HG03280 (cell line): Measurements from ENCODE around the gene F13A1.

Source experiments
- ATAC-seq: cut with Tn5 transposase; IDR thresholded peaks from one replicate; pipeline ENCODE4 v1.9.1; 2021; ENCODE audit warnings: mild to moderate bottlenecking, moderate library complexity; ENCODE audit not compliant: unreplicated experiment

The F13A1 gene

DNA sequence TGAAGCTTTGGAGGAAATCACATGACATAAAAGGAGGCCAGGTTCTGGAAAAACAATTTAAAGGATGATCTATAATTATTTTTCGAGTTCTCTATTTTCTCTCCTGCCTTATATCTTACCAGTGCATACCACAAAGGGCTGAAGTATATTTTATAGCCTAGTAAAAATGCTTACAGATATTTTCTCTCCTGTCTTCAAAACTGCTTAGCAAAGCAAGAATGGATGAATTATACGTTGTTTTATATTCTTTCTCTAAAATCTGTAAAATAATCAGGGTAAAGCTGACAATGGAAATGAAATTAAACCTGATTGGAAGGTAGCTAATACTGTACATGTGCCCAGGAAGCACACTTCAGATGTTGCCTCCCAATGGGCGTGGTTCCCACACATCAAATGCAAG lies 123.7 kb downstream of the F13A1 start:
- no peak for ATAC-seq

DNA sequence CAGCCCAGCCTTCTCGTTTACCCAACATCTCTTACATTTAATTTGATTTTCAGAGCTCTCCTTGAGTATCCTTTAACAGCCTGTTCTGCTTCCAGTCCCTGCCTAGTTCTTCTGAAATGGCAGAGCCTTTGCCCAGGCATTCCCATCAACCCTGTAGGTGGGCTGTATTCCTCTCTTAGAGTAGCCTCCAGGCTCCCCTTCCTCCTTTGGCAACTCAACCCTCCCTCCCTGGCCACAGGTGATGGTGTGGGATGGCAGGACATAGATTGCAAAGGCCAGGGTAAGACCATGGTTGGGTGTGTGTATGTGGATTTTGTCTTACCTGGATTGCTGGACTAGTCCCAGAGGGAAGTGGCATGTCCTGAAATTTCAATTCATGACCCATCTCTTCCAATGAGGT lies 125.4 kb downstream of the F13A1 start:
- ATAC-seq, result no peak

DNA sequence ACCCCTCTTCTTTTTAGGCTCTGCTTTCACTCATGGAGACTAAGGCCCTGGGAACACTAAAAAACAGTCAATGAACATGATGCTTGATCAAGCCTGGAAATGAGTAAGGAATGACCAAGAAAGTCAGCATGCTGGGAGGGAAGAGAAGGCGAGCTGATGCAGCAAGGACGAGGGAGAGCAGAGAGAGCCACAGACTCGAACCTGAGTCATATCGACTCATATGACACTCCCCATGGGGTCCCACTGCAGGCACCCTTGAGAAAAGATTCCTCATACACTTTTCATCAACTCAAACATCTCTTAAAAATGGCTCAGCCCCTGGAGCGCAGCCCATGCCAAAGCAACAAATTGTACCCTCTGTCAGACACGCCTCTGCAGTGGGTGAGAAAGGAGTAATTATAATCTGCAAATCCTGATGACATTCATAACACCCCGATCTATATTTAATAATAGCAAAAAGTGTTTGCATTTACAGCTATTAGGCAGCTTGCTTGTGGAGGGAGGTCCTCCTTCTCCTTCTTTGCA lies 127.2 kb downstream of the F13A1 start:
- no peak for ATAC-seq

DNA sequence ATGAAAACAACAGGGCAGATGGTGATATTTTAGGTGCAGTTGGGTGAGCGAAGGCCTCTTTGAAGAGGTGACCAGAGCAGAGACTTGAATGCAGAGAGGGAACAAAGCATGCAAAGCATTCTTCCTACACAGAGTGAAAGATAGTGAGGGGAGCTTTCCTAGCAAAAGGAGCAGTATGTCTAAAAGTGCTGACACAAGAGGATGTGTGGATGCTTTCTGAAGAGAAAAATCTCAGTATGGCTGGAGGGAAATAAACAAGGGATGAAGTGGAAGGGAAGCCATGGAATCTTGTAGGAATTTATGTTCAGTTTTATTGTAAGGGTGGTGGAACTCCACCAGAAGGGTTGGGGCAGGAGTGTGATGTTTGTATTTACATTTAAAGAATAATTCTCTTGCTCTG lies 128.6 kb downstream of the F13A1 start:
- no peak for ATAC-seq

DNA sequence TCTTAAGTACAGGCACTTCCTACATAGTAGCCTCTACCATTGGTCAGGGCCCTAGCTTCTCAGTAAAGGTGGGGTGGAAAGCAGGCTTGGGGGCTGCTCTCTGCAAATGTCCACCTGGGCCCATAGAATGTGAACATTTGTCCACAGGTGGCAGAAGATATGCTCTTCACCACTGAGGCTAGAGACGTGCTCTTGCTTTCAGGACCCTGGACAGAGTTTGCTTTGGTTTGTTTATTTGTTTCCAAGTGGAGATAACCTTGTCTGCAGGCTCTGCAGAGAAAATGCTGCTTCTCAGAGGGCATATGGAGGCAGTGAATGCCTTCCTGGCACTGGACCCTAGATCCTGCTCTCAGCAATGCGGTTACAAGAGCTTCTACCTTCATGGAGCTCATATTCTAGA lies 129.0 kb downstream of the F13A1 start:
- no peak for ATAC-seq

DNA sequence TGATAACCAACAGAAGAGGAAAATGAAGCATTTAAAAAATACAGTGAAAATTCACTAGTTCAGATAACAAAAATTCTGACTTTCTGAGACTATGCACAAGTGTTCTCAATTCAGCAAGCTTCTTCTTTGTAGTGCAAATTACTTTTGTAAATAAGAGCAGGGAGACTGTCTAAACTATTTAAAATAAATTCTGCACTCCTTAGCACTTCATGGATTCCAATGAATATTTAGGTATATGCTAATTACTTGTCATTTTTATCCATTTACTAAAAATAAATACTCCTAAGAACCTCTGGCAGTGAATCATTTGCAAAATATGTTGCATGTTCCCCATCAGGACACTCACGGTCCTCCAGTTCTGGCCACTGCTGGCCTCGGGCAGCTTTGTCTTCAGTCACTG lies 139.8 kb downstream of the F13A1 start:
- ATAC-seq, result no peak

DNA sequence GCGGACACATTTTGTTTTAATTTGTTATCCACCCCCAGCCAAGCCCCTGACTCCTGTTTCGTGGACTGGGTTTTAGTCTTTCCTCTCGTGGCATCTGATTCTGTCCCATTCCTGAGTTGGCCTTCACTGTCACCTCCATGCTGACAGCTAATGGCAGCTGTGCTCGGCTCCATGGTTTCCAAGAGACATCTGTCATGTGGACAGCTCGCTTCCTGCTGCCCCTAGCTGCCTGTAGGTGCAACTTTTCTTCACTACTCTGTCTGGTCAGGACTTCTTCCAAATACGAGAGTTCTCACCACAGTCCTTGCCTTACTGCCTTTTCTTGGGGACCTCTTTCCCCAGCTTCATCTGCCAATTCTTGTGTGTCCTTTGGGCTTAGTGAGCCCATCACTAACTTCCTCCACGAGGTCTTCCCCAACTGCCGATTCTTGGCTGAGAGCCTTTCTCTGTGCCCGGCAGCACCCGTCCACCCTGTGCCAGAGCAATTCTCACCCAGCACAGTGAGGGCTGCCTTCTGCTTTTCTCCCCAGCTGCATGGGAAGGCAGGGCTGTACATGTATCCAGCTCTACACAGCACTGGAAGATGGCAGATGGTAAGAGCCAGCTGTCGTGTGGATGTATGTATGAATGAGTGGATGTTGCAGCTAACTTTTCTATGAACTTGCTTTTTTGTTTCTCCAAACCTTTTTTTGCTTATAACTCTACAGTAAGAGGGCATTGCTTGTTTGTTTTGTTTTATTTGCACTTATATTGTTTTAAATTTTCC lies 140.4 kb downstream of the F13A1 start:
- ATAC-seq, result no peak

DNA sequence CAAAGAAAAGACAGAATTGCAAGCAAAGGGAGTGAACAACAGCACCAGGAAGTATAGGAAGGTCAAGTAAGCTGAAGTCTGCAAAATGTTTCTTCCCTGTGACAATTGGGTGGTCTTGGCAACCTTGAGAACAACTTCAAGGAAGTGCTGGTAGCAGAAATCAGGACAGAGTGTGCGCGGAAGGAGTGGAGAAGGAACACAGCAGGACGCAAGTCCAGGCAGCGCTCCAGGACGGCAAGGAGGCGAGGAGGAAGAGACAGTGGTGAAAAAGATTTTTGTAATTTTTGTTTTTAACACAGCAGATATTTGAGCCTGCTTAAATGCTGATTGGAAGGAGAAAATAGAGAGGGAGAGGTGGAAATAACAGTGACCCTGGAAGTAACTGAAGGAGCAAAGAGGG lies 141.7 kb downstream of the F13A1 start:
- ATAC-seq, result no peak

DNA sequence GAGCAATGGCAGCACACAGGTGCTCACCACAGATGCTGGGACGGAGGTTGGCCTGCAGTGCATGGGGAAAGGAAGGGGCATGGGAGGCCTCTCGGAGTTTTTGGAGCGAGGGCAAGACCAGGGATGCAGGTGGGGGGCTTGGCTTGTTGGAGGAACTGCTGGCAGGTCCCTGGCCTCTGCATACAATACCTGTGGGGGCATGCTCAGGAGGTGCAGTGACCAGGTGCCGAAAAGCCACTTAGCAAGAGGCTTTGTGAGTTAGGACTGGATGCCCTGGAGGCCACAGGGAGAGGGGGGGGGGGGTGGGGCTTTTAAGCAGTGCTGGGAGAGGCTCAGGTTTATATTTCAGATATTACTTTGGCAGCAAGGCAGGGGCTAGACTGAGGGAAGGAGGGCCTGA lies 142.7 kb downstream of the F13A1 start:
- ATAC-seq, result no peak

DNA sequence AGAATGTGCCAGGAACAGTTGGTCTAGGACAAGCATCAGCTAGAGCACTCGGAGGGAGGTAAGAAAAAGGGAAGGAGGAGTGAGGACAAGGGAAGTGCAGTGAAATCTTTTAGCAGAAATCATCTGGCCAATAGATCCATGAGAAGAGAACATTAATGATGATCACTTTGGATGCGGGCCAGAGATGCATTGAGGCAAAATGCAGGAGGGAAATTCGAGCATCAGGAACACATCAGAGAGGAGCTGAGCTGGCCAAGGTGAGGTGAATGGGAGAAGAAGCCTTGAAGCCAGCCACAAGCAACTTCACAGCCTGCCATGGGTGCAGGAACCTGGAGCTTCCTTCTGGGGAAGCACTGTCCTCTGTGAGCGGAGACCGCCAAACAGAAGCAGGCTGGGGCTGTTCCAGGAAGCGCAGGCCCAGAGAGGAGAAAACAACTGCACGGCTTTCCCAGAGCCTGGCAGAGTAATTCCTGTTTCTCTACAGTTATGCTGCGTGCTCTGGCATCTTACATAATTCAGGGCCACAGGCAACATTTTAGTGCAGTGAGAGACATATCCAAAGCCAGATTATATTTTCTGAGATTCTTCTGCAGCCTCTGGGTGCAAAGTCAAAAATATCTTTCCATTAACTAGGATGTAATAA lies 143.8 kb downstream of the F13A1 start:
- no peak for ATAC-seq

DNA sequence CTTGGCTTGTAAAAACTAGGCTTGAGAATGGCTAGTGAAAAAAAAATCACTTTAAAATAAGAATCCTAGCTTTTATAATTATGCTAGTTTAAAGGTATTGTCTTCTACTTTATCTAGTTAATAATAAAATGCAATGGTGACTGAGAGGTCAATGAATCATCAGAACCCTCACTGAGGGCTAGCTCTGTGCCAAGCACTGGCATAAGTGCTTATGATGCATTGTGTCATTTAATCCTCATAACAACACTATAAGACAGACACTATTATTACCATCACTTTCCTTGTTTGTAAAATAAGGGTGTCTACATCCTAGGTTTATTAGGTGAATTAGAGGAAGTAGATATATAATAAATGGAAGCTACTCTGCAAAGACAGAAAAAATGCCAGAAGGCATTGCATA lies 144.3 kb downstream of the F13A1 start:
- ATAC-seq, result no peak

DNA sequence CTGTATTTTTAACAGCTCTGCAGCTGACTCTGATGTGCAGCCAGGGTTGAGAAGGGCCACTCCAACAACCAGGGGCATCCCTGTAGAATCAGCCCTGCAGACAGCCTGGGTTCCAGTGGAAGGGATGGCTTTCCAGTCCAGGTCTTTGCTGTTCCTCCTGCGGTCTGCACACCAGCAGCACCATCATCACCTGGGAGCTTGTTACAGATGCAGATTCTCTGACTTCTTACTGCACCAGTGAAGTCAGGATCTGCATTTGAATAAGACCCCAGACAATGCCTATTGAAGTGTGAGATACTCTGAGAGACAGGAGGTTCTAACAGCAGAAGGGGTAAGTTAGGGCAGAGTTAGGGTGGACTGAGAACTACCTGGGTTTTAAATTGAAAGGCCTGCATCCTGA lies 151.3 kb downstream of the F13A1 start:
- no peak for ATAC-seq

DNA sequence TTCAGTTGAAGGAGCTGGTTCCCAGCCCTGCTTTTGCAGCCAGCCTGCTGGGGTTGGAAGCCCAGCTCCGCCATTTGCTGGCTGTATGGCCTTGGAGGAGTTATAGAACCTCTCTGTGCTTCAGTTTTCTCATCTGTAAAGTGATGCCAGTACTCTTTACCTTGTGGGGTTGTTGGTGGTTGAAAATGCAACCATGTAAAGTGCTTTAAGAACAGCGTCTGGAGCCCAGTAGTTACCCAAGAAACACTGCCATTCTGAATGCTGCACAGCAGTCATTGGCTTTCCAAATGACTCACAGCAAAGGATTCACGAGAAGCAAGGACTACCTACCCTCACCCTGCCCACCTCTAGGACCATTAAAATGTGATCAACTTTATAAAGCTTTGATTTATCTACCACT lies 154.4 kb downstream of the F13A1 start:
- ATAC-seq, result no peak

DNA sequence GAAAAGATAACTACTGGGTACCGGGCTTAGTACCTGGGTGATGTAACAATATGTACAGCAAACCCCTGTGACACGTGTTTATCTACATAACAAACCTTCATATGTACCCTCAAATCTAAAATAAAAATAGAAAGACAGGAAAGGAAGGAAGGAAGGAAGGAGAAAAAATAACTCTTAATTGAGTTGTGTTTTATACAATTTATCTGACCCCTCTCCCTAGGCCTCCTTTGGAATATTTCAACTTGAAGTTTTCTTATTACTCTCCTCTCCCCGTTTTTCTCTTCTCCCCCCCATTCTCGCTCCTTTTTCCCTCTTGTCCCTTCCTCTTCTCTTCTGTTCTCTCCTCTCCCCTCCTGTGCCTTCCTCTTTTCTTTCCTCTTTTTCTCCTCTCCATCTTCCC lies 156.1 kb downstream of the F13A1 start:
- no peak for ATAC-seq

DNA sequence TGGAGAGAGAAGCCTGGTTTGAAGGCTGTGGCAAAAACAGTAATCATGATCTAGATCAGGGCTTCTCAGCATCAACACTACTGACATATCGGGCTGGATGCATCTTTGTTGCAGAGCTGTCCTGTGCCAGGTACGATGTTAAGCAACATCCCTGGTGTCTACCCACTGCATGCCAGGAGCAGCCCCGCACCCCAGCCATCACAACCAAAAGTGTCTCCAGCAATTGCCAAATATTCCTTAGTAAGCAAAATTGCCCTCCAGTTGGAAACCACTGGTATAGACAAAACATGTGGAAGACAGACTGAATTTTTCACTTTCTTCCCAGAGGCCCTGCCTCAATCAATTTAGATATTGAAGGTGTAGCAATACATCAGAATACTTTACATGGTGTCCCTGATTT lies 166.1 kb downstream of the F13A1 start:
- no peak for ATAC-seq

DNA sequence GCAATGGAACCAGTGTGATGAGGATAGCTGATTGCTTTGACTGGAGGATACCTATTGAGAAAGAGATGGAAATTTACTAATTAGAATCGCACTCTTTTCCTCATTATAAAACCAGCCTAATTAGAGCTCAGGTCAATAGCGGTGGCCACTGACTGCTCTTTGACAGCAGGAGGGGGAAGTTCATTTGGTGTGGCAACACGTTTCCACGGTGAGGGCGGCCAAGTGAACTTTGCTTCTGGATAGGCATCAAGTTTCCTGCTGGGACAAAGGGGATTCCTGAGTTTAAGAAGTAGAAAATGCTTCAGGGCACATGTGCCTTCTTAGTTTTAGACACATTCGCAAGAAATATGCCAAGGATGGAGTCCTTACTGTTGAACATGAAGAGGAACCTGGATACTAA lies 168.4 kb downstream of the F13A1 start:
- no peak for ATAC-seq

DNA sequence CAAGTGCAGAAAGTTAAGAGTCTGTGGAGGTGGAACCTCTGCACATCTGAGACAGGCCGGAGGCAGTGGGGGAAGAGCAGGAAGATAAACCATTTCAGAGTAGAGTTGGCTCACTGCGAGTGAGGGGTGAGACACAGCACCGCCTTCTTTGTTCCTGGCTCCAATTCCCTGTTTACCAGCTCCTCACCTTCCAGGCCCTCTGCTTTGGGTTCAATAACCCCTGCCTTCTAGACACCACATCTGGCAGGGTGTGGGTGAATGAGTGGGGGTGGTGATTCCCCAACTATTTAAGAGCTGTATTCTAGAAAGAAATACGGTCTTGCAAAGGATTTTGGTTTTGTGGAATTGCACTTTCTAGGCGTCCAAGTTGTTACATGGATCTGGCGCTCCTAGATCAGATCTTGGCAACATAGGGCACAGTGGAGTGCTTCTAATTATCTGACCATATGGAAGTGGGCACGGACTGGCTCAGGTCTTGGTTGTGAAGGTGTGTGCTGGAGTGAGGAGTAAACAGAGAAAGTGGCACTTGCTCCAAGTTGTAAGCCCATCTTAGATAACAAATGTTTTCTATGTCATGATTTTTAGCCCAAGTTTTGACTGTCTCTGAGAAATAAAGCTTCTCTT lies 172.2 kb downstream of the F13A1 start:
- ATAC-seq, result no peak

DNA sequence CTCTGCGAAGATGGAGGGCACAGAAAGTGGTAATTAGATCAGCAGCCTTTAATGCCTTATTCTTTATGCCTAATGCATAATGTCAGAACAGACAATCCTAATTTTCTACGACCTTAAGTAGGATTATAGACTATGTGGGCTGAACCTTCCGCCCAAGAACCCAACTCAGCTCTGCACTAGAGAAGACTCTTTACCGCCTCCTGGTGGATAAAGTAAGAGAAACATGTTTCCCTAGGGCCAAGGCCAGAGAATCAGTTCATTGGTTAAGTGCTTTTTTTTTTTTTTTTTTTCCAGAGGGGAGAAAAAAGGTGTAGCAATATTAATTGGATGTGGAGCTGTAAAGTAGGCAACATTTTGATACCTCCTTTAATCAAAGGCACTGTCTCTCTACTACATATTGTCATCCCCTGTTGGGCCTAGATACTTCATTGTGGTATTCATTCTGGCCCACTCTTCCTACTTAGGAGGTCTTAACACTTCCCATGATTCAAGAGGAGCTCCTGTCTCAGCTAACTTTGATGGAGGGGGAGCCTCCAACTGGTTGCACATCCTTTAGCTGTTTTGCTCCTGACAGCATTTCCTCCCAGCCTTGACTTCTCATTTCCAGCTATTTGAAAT lies 188.9 kb downstream of the F13A1 start:
- no peak for ATAC-seq

DNA sequence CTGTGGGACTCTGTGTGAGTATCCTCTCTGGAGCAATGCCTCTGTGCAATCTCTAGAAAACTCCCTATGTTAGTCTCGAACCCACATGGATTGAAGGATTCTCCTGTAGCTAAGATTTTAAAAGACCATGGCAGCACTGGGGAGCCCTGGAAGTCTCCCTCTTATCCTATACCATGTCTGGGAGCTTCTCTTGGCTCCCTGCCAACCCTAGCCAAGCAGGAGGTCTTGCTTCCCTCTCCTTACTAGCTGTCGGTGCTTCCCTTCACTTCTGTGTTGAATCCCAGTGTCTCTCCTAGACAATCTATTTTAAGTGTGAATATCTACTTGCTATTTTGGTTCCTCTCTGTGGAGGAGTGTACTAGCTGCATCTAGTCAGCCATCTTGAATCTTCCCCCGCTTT lies 195.0 kb downstream of the F13A1 start:
- no peak for ATAC-seq

DNA sequence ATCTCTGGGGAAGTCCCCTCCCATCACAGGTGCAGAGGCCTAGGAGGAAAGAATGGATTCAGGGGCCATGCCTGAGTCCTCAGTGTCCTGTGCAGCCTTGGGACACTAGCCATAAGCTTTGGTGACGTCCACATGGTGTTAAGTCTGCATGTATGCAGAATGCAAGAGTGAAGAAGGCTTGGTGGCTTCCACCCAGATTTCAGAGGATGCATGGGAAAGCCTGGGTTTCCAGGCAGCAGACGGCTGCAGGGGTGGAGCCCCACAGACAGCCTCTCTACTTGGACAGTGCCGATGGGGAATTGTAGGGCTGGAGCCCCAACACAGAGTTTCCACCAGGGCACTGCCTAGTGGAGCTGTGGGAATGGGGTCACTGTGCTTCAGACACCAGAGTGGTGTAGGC lies 196.7 kb downstream of the F13A1 start:
- no peak for ATAC-seq

DNA sequence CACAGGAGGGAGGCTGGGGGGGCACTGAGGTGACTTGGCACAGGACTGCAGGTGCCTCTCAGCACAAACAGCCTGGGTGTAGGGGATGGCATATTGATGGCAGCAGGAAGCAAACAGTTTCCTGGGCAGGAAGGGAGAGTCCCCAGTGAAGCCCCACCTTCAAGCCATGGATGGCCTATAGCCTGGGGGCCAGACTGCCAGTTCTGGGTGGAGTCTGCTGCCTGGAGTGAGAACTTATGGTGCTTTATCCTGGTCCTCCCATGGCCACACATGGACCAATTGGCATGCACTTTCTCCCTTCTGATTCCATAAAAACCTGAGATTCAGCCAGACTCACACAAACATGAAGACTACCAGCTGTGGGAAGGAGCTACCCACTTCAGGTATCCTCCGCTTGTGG lies 198.5 kb downstream of the F13A1 start:
- no peak for ATAC-seq
